Testis (tissue), 3 donors: Measurements from ENCODE around the gene R3HDM2. TPM values are rescaled to one million over a fixed set of nuclear protein-coding genes. Genes with fewer than 3 reads are reported as not detected.
"Not testable (repeated sequence)": the region's sequence is repeated elsewhere in the genome, so short reads cannot be mapped to it uniquely, and the experiment has no call there.

ENCODE experiments used
- DNase-seq: peaks from one replicate; pipeline ENCODE4 v3.0.0-alpha.2; 2019
- H3K27ac ChIP-seq, 2 donors: fragments of 200-600 bp; sonication (generic); one replicate each; pipeline ENCODE4 v1.5.1; 2019
- H3K27me3 ChIP-seq: fragments of 200-600 bp; sonication (generic); one replicate; pipeline ENCODE4 v1.5.1; 2019
- H3K36me3 ChIP-seq: fragments of 200-600 bp; sonication (generic); one replicate; pipeline ENCODE4 v1.5.1; 2017; ENCODE audit warnings: low read depth; ENCODE audit errors: missing control alignments
- H3K4me1 ChIP-seq: fragments of 200-600 bp; sonication (generic); one replicate; pipeline ENCODE4 v1.5.1; 2019
- H3K4me3 ChIP-seq, 2 donors: fragments of 200-600 bp; sonication (generic); one replicate each; pipeline ENCODE4 v1.5.1; 2017 to 2019
- H3K9me3 ChIP-seq: fragments of 200-600 bp; sonication (generic); one replicate; pipeline ENCODE4 v1.5.1; 2017
- CTCF ChIP-seq, 3 experiments: fragments of 450-650 bp in 2 of 3; fragments of 200-600 bp in 1 of 3; sonication (generic) in 1 of 3; IDR thresholded peaks; one replicate each; pipeline ENCODE4 v1.5.1; 2016 to 2019; ENCODE audit warnings: antibody characterized with exemption in 3 of 3, mild to moderate bottlenecking in 2 of 3, moderate library complexity in 1 of 3
- POLR2A ChIP-seq: fragments of 450-650 bp; IDR thresholded peaks from one replicate; pipeline ENCODE4 v1.6.1; 2017; ENCODE audit warnings: antibody characterized with exemption, mild to moderate bottlenecking, moderate library complexity
- WGBS, 2 donors: methylation state at CpG; one replicate each; pipeline ENCODE4 v1.1.5; 2018; 5-methylcytosine and 5-hydroxymethylcytosine counted together
- intact Hi-C: fragments of 100-400 bp; cut with DNase I; formaldehyde crosslinking; loops from one replicate; pipeline ENCODE4 v1.15.1; 2023; ENCODE audit warnings: low total_unique reads
- polyA plus RNA-seq: library from polyadenylated mRNA; stranded (reverse); fragments of 350-450 nt; fragmentation: Illumina TruSeq; extraction: RNeasy Lipid Tissue Mini Kit (QIAGEN cat#74804); gene quantifications from one replicate; pipeline ENCODE4 v1.2.3, GENCODE V29; 2014; ENCODE audit warnings: low read depth, low replicate concordance; ENCODE audit not compliant: insufficient read depth
- total RNA-seq, 2 donors: library from RNA; depleted of rRNA; stranded (reverse); fragments of >200 nt; gene quantifications; one replicate each; pipeline ENCODE4 v1.2.3, GENCODE V29; 2016

The R3HDM2 gene
- total and polyA plus RNA-seq, 3 donors from 2014 or later, result 54.6 to 93.9 (median 92.0) TPM

GRCh38 chr12:57418255-57418654 lies 12.6 kb downstream of the R3HDM2 start:
- intact Hi-C loops, result no loop called here
- DNase-seq, result peak; percentile 90
- TF ChIP-seq CTCF (IDR thresholded peaks at IDR 0.05) (no peak), POLR2A (no peak)

DNA sequence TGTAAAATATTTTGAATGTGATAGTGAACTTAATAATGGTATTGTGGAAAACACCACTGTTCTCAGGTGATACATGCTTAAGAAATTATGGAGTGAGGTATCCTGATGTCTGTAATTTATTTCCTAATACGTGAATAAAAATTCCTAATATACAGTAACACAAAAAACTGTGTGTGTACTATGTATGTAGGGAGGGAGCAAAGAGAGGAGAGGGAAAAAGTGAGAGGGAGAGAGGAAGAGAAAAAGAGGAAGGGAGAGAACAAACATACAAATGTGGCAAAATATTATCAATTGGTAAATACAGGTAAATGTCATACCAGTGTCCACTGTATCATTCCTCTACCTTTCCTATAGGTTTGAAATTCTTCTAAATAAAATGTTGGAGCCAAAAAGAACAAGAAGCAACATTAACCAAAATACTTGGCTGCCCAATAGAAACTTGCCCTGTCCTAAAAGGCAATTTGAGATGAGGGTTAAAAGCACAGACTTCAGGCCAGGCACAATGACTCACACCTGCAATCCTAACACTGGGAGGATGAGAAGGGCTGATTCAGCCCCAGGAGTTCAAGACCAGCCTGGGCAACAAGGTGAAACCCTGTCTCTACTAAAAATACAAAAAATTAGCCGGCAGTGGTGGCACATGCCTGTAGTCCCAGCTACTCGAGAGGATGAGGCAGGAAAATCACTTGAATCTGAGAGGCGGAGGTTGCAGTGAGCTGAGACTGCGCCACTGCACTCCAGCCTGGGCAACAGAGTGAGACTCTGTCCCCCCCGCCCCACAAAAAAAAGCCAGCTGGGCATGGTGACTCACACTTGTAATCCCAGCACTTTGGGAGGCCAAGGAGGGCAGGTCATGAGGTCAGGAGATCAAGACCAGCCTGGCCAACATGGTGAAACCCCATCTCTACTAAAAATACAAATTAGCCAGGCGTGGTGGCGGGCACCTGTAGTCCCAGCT lies 14.5 kb downstream of the R3HDM2 start:
- Histone ChIP-seq H3K27ac (peak overlapping the region; percentile 66 to 68), H3K36me3 (no peaks in the 10 kb centered on the region), H3K4me1 (peaks cover 40% of the 10 kb centered on the region), H3K27me3 (no peaks in the 10 kb centered on the region), H3K4me3 (no peak overlapping the region), H3K9me3 (no peaks in the 10 kb centered on the region)
- 82 to 85% methylated on average over 8 of the region's 8 CpGs for whole genome bisulfite sequencing, 2 donors
- no peak for DNase-seq
- no peak for TF ChIP-seq CTCF (IDR thresholded peaks at IDR 0.05)
- TF ChIP-seq POLR2A, result no peak
- intact Hi-C loops, result no loop called here

More at GRCh38 chr12:57418255-57418654, 12.6 kb downstream of the R3HDM2 start:
- H3K36me3 ChIP-seq, result no peaks in the 10 kb centered on the region
- no peaks in the 10 kb centered on the region for H3K9me3 ChIP-seq
- WGBS, 2 donors, result 49 to 53% methylated on average over 9 of the region's 9 CpGs
- H3K4me1 ChIP-seq, result peaks cover 40% of the 10 kb centered on the region
- H3K27me3 ChIP-seq, result no peaks in the 10 kb centered on the region
- H3K27ac ChIP-seq, result peak overlapping the region; percentile 66 to 68
- no peak overlapping the region for H3K4me3 ChIP-seq

DNA sequence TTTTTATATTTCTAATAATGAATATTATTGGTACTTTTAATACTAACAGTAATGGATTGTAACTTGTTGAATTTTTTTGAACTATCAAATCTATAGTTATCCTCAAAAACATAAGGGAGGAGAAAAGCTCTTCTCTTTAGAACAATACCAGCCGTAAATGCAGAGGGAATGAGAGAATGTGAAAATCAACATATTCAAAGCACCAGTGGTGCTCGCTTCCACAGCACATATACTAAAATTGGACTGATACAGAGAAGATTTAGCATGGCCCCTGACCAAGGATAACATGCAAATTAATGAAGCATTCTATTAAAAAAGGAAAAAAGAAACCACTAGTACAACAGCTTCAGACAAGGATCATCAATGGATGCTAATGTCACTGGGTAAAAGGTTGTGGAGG lies 15.8 kb downstream of the R3HDM2 start:
- intact Hi-C loops, result no loop called here

DNA sequence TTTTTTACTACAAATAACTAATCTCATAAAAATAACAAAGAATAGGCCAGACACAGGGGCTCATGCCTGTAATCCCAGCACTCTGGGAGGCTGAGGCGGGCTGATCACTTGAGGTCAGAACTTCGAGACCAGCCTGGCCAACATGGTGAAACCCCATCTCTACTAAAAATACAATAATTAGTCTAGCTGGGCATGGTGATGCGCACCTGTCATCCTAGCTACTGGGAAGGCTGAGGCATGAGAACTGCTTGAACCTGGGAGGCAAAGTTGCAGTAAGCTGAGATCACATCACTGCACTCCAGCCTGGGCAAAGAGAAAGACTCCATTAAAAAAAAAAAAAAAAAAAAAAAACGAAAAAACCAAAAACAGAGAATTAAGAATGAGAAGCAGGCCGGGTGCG lies 16.7 kb downstream of the R3HDM2 start:
- 87 to 91% methylated on average over 6 of the region's 6 CpGs for WGBS, 2 donors

More for the DNA sequence above, 15.8 kb downstream of the R3HDM2 start:
- peak overlapping the region; percentile 43 to 68 for H3K27ac ChIP-seq
- TF ChIP-seq CTCF (IDR thresholded peaks at IDR 0.05), result no peak
- no peak for TF ChIP-seq POLR2A
- peaks cover 40% of the 10 kb centered on the region for H3K4me1 ChIP-seq
- no peaks in the 10 kb centered on the region for H3K36me3 ChIP-seq
- H3K9me3 ChIP-seq, result no peaks in the 10 kb centered on the region
- no peak for DNase-seq
- no peak overlapping the region for H3K4me3 ChIP-seq
- no peaks in the 10 kb centered on the region for H3K27me3 ChIP-seq
- WGBS, 2 donors, result 36 to 48% methylated on average over 2 of the region's 2 CpGs

GRCh38 chr12:57410534-57410933 lies 20.3 kb downstream of the R3HDM2 start:
- intact Hi-C loops, result no loop called here
- TF ChIP-seq POLR2A, result no peak
- no peak for TF ChIP-seq CTCF (IDR thresholded peaks at IDR 0.05)
- Histone ChIP-seq H3K36me3 (no peaks in the 10 kb centered on the region), H3K4me1 (peaks cover 7% of the 10 kb centered on the region), H3K9me3 (no peaks in the 10 kb centered on the region), H3K4me3 (no peak overlapping the region), H3K27ac (no peak overlapping the region), H3K27me3 (no peaks in the 10 kb centered on the region)
- 95 to 98% methylated on average over 4 of the region's 4 CpGs for WGBS, 2 donors
- DNase-seq, result no peak

More for the DNA sequence above, 16.7 kb downstream of the R3HDM2 start:
- peaks cover 35% of the 10 kb centered on the region for H3K4me1 ChIP-seq
- intact Hi-C loops, H3K4me3 ChIP-seq, H3K27ac ChIP-seq, H3K9me3 ChIP-seq, H3K36me3 ChIP-seq, H3K27me3 ChIP-seq, DNase-seq: not testable (repeated sequence)
